ENCODE results near the gene C9orf40. TPM values are rescaled to one million over a fixed set of nuclear protein-coding genes. Genes with fewer than 3 reads are reported as not detected.

C9orf40 gene
- total RNA-seq, 6 experiments from 2014 or later = 1.6 to 4.0 (median 3.0) TPM

GRCh38 chr9:74921737-74922136 lies 31.0 kb downstream of the C9orf40 start:
- no peak for DNase-seq
- no peaks in the 10 kb centered on the region for H3K9me3 ChIP-seq
- H3K27me3 ChIP-seq = no peaks in the 10 kb centered on the region
- intact Hi-C loops (cut with DNase I) = no loop called here
- 25% methylated on average over 1 of the region's 1 CpG for WGBS (ENCODE audit: insufficient coverage, low coverage, low lambda C conversion rate, missing lambda C conversion rate)
- no peak overlapping the region for H3K4me3 ChIP-seq
- no peaks in the 10 kb centered on the region for H3K4me1 ChIP-seq
- no peaks in the 10 kb centered on the region for H3K36me3 ChIP-seq
- no peak for ATAC-seq
- TF ChIP-seq CTCF (IDR thresholded peaks at IDR 0.05) (no peak), POLR2A (IDR thresholded peaks at IDR 0.05) (no peak)
- no peak overlapping the region for H3K27ac ChIP-seq

- no peak for ATAC-seq
- WGBS (ENCODE audit: insufficient coverage, low coverage, low lambda C conversion rate, missing lambda C conversion rate) = 55% methylated on average over 3 of the region's 3 CpGs
These were observed 31.6 kb downstream of the C9orf40 start for GRCh38 chr9:74920944-74921626.

GRCh38 chr9:74910036-74910435 lies 42.7 kb downstream of the C9orf40 start:
- Histone ChIP-seq H3K9me3 (no peaks in the 10 kb centered on the region), H3K4me1 (no peaks in the 10 kb centered on the region), H3K27ac (no peak overlapping the region), H3K36me3 (no peaks in the 10 kb centered on the region), H3K4me3 (no peak overlapping the region), H3K27me3 (no peaks in the 10 kb centered on the region)
- no peak for TF ChIP-seq POLR2A (IDR thresholded peaks at IDR 0.05)
- no peak for TF ChIP-seq CTCF (IDR thresholded peaks at IDR 0.05)
- no peak for ATAC-seq
- intact Hi-C loops (cut with DNase I) = no loop called here
- DNase-seq = no peak
- no CpG with 5 or more reads among the region's 2 CpGs for WGBS (ENCODE audit: insufficient coverage, low coverage, low lambda C conversion rate, missing lambda C conversion rate)

More at GRCh38 chr9:74920944-74921626, 31.6 kb downstream of the C9orf40 start:
- Histone ChIP-seq H3K4me3 (no peak overlapping the region), H3K4me1 (no peaks in the 10 kb centered on the region), H3K36me3 (no peaks in the 10 kb centered on the region), H3K9me3 (no peaks in the 10 kb centered on the region), H3K27me3 (no peaks in the 10 kb centered on the region), H3K27ac (no peak overlapping the region)
- DNase-seq = no peak
- intact Hi-C loops (cut with DNase I) = no loop called here
- TF ChIP-seq POLR2A (IDR thresholded peaks at IDR 0.05) = no peak
- TF ChIP-seq CTCF (IDR thresholded peaks at IDR 0.05) = no peak

GRCh38 chr9:74908665-74909064 lies 44.0 kb downstream of the C9orf40 start:
- no peak for ATAC-seq
- WGBS (ENCODE audit: insufficient coverage, low coverage, low lambda C conversion rate, missing lambda C conversion rate) = 69% methylated on average over 4 of the region's 4 CpGs
- TF ChIP-seq CTCF (IDR thresholded peaks at IDR 0.05) = no peak
- no peak for TF ChIP-seq POLR2A (IDR thresholded peaks at IDR 0.05)

More at GRCh38 chr9:74908665-74909064, 44.0 kb downstream of the C9orf40 start:
- Histone ChIP-seq H3K27me3 (no peaks in the 10 kb centered on the region), H3K27ac (no peak overlapping the region), H3K9me3 (no peaks in the 10 kb centered on the region), H3K4me1 (no peaks in the 10 kb centered on the region), H3K36me3 (no peaks in the 10 kb centered on the region), H3K4me3 (no peak overlapping the region)
- DNase-seq = no peak
- intact Hi-C loops (cut with DNase I) = no loop called here
